ENCODE measurements around the gene TMEM151B.

GRCh38 chr6:44253307-44254101, 16.7 kb upstream of the TMEM151B start:
- TF ChIP-seq TAF1 (IDR thresholded peaks at IDR 0.05; ENCODE audit: low read depth, low read length) (no peak), SPI1 (IDR thresholded peaks at IDR 0.05; ENCODE audit: low read depth, low read length) (no peak), POLR2A (IDR thresholded peaks at IDR 0.05; ENCODE audit: low read depth, low read length) (peak; percentile 22; the same call in 1 of the 2 replicates), PAX5 (IDR thresholded peaks at IDR 0.05; ENCODE audit: insufficient read depth, low read length, severe bottlenecking) (no peak), POLR2AphosphoS5 (IDR thresholded peaks at IDR 0.05; ENCODE audit: low read depth, low read length) (peak; percentile 20; the same call in 1 of the 2 replicates), POU2F2 (IDR thresholded peaks at IDR 0.05; ENCODE audit: low read depth, low read length) (peak; percentile 55; the same call in 1 of the 2 replicates)
